SU-DHL-6 (cell line): ENCODE results near the gene CGREF1.
A peak's percentile ranks its signal among the peaks of the same experiment; 100 is the strongest.

Experiments used
- H2AFZ ChIP-seq: fragments of 200-600 bp; sonication (generic); 2 replicates; pipeline ENCODE4 v1.6.1; 2014; ENCODE audit warnings: low read depth, mild to moderate bottlenecking, moderate library complexity, mixed read lengths, antibody characterized with exemption, low read length; ENCODE audit not compliant: severe bottlenecking
- H3F3A ChIP-seq: fragments of 200-600 bp; shearing (Covaris generic); 2 replicates; pipeline ENCODE4 v1.6.0; 2016; ENCODE audit warnings: antibody characterized with exemption, mild to moderate bottlenecking; ENCODE audit not compliant: insufficient read depth
- H3K27ac ChIP-seq: fragments of 200-600 bp; sonication (generic); 2 replicates; pipeline ENCODE4 v1.5.1; 2016; ENCODE audit warnings: low read depth, mild to moderate bottlenecking, low read length, moderate library complexity, mixed read lengths
- H3K27me3 ChIP-seq: fragments of 200-600 bp; sonication (generic), shearing (Covaris generic); 2 replicates; pipeline ENCODE4 v1.6.0; 2014; ENCODE audit warnings: mild to moderate bottlenecking, low read length
- H3K36me3 ChIP-seq: fragments of 200-600 bp; sonication (generic); 2 replicates; pipeline ENCODE4 v1.6.1; 2014; ENCODE audit warnings: mild to moderate bottlenecking, low read length, mixed read lengths
- H3K4me2 ChIP-seq: fragments of 300-600, 200-600 bp; shearing (Covaris generic), sonication (generic); 2 replicates; pipeline ENCODE4 v1.6.0; 2014; ENCODE audit warnings: low read length, low read depth, mild to moderate bottlenecking; ENCODE audit not compliant: poor library complexity, severe bottlenecking
- H3K4me3 ChIP-seq: fragments of 200-600 bp; sonication (generic); 2 replicates; pipeline ENCODE4 v1.5.1; 2014; ENCODE audit warnings: antibody characterized with exemption, low read length, mild to moderate bottlenecking, mixed read lengths; ENCODE audit not compliant: insufficient read depth, poor library complexity, severe bottlenecking
- H3K79me2 ChIP-seq: fragments of 200-600 bp; sonication (generic); 2 replicates; pipeline ENCODE4 v1.6.1; 2014; ENCODE audit warnings: mild to moderate bottlenecking, low read length, moderate library complexity; ENCODE audit not compliant: insufficient read depth
- H3K9ac ChIP-seq: fragments of 200-600 bp; sonication (generic); 2 replicates; pipeline ENCODE4 v1.7.0; 2014; ENCODE audit warnings: mild to moderate bottlenecking, low read length
- H3K9me2 ChIP-seq: fragments of 200-600 bp; sonication (generic); replicated peaks from 2 replicates; pipeline ENCODE4 v1.6.1; 2014; ENCODE audit warnings: low read length; ENCODE audit not compliant: insufficient read depth
- H3K9me3 ChIP-seq: fragments of 200-600 bp; sonication (generic); 2 replicates; pipeline ENCODE4 v1.6.1; 2014; ENCODE audit warnings: low read length, mixed read lengths; ENCODE audit not compliant: insufficient read depth
- H4K20me1 ChIP-seq: fragments of 200-600 bp; sonication (generic); 2 replicates; pipeline ENCODE4 v1.6.1; 2014; ENCODE audit warnings: low read depth, mild to moderate bottlenecking, antibody characterized with exemption, low read length, moderate library complexity, mixed read lengths
- CTCF ChIP-seq: fragments of 200-600 bp; sonication (generic); IDR thresholded peaks from one replicate; pipeline ENCODE4 v1.5.1; 2017; ENCODE audit warnings: antibody characterized with exemption, mild to moderate bottlenecking, low read length, moderate library complexity; ENCODE audit not compliant: insufficient read depth, poor library complexity, severe bottlenecking
- EZH2phosphoT487 ChIP-seq: fragments of 200-600 bp; sonication (generic), shearing (Covaris generic); conservative IDR thresholded peaks from 2 replicates; pipeline ENCODE4 v1.6.1; 2018; ENCODE audit warnings: mild to moderate bottlenecking, antibody characterized with exemption, low read length, moderate library complexity, mixed read lengths

Gene CGREF1

GRCh38 chr2:27083410-27084296 is 35.3 kb downstream of the CGREF1 start:
- TF ChIP-seq CTCF (no peak), EZH2phosphoT487 (no peak)
- no peaks in the 10 kb centered on the region for H3K79me2 ChIP-seq
- H3K4me2 ChIP-seq, result no peak overlapping the region
- H3K9ac ChIP-seq, result no peak overlapping the region
- H2AFZ ChIP-seq, result no peak overlapping the region
- no peaks in the 10 kb centered on the region for H3K27me3 ChIP-seq
- no peak overlapping the region for H3K4me3 ChIP-seq
- no peaks in the 10 kb centered on the region for H3K36me3 ChIP-seq
- H3F3A ChIP-seq, result 0 out of 2 replicates have a peak, but pooled peaks cover 3% of the 10 kb centered on the region
- no peaks in the 10 kb centered on the region for H3K9me2 ChIP-seq
- H3K9me3 ChIP-seq, result no peaks in the 10 kb centered on the region
- no peak overlapping the region for H3K27ac ChIP-seq
- H4K20me1 ChIP-seq, result no peaks in the 10 kb centered on the region

- H3K27me3 ChIP-seq, result no peaks in the 10 kb centered on the region
- H3K9ac ChIP-seq, result no peak overlapping the region
- H3K27ac ChIP-seq, result no peak overlapping the region
- no peaks in the 10 kb centered on the region for H4K20me1 ChIP-seq
- H3F3A ChIP-seq, result 0 out of 2 replicates have a peak, but pooled peaks cover 3% of the 10 kb centered on the region
- no peak overlapping the region for H2AFZ ChIP-seq
- no peaks in the 10 kb centered on the region for H3K36me3 ChIP-seq
- no peaks in the 10 kb centered on the region for H3K9me3 ChIP-seq
- no peak overlapping the region for H3K4me3 ChIP-seq
- TF ChIP-seq CTCF (no peak), EZH2phosphoT487 (no peak)
- H3K4me2 ChIP-seq, result no peak overlapping the region
- no peaks in the 10 kb centered on the region for H3K79me2 ChIP-seq
- no peaks in the 10 kb centered on the region for H3K9me2 ChIP-seq
Observed at GRCh38 chr2:27082773-27083409, 36.0 kb downstream of the CGREF1 start.

DNA sequence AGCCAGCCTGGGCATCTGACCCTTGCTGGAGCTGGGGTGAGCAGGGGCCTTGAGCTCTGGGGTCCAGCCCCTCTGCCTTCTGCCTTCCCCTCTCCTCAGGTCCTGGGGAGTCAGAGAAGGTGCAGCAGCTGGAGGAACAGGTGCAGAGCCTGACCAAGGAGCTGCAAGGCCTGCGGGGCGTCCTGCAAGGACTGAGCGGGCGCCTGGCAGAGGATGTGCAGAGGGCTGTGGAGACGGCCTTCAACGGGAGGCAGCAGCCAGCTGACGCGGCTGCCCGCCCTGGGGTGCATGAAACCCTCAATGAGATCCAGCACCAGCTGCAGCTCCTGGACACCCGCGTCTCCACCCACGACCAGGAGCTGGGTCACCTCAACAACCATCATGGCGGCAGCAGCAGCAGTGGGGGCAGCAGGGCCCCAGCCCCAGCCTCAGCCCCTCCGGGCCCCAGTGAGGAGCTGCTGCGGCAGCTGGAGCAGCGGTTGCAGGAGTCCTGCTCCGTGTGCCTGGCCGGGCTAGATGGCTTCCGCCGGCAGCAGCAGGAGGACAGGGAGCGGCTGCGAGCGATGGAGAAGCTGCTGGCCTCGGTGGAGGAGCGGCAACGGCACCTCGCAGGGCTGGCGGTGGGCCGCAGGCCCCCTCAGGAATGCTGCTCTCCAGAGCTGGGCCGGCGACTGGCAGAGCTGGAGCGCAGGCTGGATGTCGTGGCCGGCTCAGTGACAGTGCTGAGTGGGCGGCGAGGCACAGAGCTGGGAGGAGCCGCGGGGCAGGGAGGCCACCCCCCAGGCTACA is 36.8 kb downstream of the CGREF1 start:
- Histone ChIP-seq H3K9ac (no peak overlapping the region), H3K9me2 (no peaks in the 10 kb centered on the region), H3K9me3 (no peaks in the 10 kb centered on the region), H4K20me1 (no peaks in the 10 kb centered on the region), H3K4me2 (peak overlapping the region; percentile 52), H3K36me3 (no peaks in the 10 kb centered on the region), H3K27me3 (no peaks in the 10 kb centered on the region), H3K79me2 (no peaks in the 10 kb centered on the region), H3K4me3 (no peak overlapping the region), H3F3A (no peaks in the 10 kb centered on the region), H3K27ac (peak overlapping the region; percentile 41; the same call in 1 of the 2 replicates), H2AFZ (no peak overlapping the region)
- TF ChIP-seq CTCF (no peak), EZH2phosphoT487 (no peak)
